ENCODE measurements around the gene SETD1A.
A peak's percentile ranks its signal among the peaks of the same experiment; 100 is the strongest.
"Not testable (repeated sequence)": the region's sequence is repeated elsewhere in the genome, so short reads cannot be mapped to it uniquely, and the experiment has no call there.

Gene SETD1A

GRCh38 chr16:30937692-30938091 is 19.9 kb upstream of the SETD1A start:
- TF ChIP-seq JUND (IDR thresholded peaks at IDR 0.05; ENCODE audit: low read depth), result no peak
- DNase-seq (ENCODE audit: low read depth in 1 of 2, low spot score in 1 of 2), result no peak
- in situ Hi-C loops (cut with HindIII; ENCODE audit: low pct_unique_long_range_greater_than_20kb, low sequenced_read_pairs), result no loop called here

GRCh38 chr16:30939571-30939970 is 18.0 kb upstream of the SETD1A start:
- in situ Hi-C loops (cut with HindIII; ENCODE audit: low pct_unique_long_range_greater_than_20kb, low sequenced_read_pairs); DNase-seq (ENCODE audit: low read depth in 1 of 2, low spot score in 1 of 2): not testable (repeated sequence)

GRCh38 chr16:30941600-30942425 is 15.7 kb upstream of the SETD1A start:
- TF ChIP-seq JUND (IDR thresholded peaks at IDR 0.05; ENCODE audit: low read depth), result no peak

GRCh38 chr16:30942426-30942806 is 15.1 kb upstream of the SETD1A start:
- TF ChIP-seq JUND (IDR thresholded peaks at IDR 0.05; ENCODE audit: low read depth), result no peak
- in situ Hi-C loops (cut with HindIII; ENCODE audit: low pct_unique_long_range_greater_than_20kb, low sequenced_read_pairs), result no loop called here
- DNase-seq (ENCODE audit: low read depth in 1 of 2, low spot score in 1 of 2), result no peak

More at GRCh38 chr16:30941600-30942425, 15.7 kb upstream of the SETD1A start:
- DNase-seq (ENCODE audit: low read depth in 1 of 2, low spot score in 1 of 2), result peak; percentile 81 to 82
- in situ Hi-C loops (cut with HindIII; ENCODE audit: low pct_unique_long_range_greater_than_20kb, low sequenced_read_pairs), result no loop called here

- in situ Hi-C loops (cut with HindIII; ENCODE audit: low pct_unique_long_range_greater_than_20kb, low sequenced_read_pairs), result no loop called here
- TF ChIP-seq JUND (IDR thresholded peaks at IDR 0.05; ENCODE audit: low read depth), result no peak
- no peak for DNase-seq (ENCODE audit: low read depth in 1 of 2, low spot score in 1 of 2)
Observed at GRCh38 chr16:30944352-30944751, 13.2 kb upstream of the SETD1A start.

- no peak for DNase-seq (ENCODE audit: low read depth in 1 of 2, low spot score in 1 of 2)
- in situ Hi-C loops (cut with HindIII; ENCODE audit: low pct_unique_long_range_greater_than_20kb, low sequenced_read_pairs), result no loop called here
- TF ChIP-seq JUND (IDR thresholded peaks at IDR 0.05; ENCODE audit: low read depth), result no peak
Observed at GRCh38 chr16:30946671-30947540, 10.6 kb upstream of the SETD1A start.

- no peak for DNase-seq (ENCODE audit: low read depth in 1 of 2, low spot score in 1 of 2)
- no peak for TF ChIP-seq JUND (IDR thresholded peaks at IDR 0.05; ENCODE audit: low read depth)
- in situ Hi-C loops (cut with HindIII; ENCODE audit: low pct_unique_long_range_greater_than_20kb, low sequenced_read_pairs), result no loop called here
Observed at GRCh38 chr16:30947541-30947858, 10.1 kb upstream of the SETD1A start.

- in situ Hi-C loops (cut with HindIII; ENCODE audit: low pct_unique_long_range_greater_than_20kb, low sequenced_read_pairs), result no loop called here
- peak; percentile 78 to 98 for DNase-seq (ENCODE audit: low read depth in 1 of 2, low spot score in 1 of 2)
- no peak for TF ChIP-seq JUND (IDR thresholded peaks at IDR 0.05; ENCODE audit: low read depth)
Observed at GRCh38 chr16:30947859-30948666, 9.5 kb upstream of the SETD1A start.

GRCh38 chr16:30948667-30949649 is 8.6 kb upstream of the SETD1A start, which contains the start of gene ORAI3:
Gene ORAI3 (plus strand): TSS chr16:30949068. CDS start chr16:30949290, 222 bp downstream.
- TF ChIP-seq JUND (IDR thresholded peaks at IDR 0.05; ENCODE audit: low read depth), result no peak
- DNase-seq (ENCODE audit: low read depth in 1 of 2, low spot score in 1 of 2), result peak in 1 of 2 experiments; percentile 77
- in situ Hi-C loops (cut with HindIII; ENCODE audit: low pct_unique_long_range_greater_than_20kb, low sequenced_read_pairs), result no loop called here

- no peak for TF ChIP-seq JUND (IDR thresholded peaks at IDR 0.05; ENCODE audit: low read depth)
- in situ Hi-C loops (cut with HindIII; ENCODE audit: low pct_unique_long_range_greater_than_20kb, low sequenced_read_pairs), result no loop called here
Observed at GRCh38 chr16:30949650-30950515, 7.7 kb upstream of the SETD1A start.

More at GRCh38 chr16:30949650-30950515, 7.7 kb upstream of the SETD1A start:
- peak in 1 of 2 experiments; percentile 79 for DNase-seq (ENCODE audit: low read depth in 1 of 2, low spot score in 1 of 2)

Data from T47D (cell line).